NB4 (cell line): ENCODE measurements around the gene CFAP97D1.

Experiments used
- MYC ChIP-seq: IDR thresholded peaks from 2 replicates; pipeline ENCODE4 v1.6.1; 2011; ENCODE audit warnings: low read depth, low read length
- POLR2A ChIP-seq: IDR thresholded peaks from 2 replicates; pipeline ENCODE4 v1.6.1; 2011; ENCODE audit warnings: mild to moderate bottlenecking; ENCODE audit not compliant: insufficient read length; ENCODE audit errors: extremely low read depth
- TF ChIP-seq, protein P1 (sequence below): IDR thresholded peaks from one replicate; pipeline ENCODE4 v1.5.1; 2012; ENCODE audit warnings: low read depth, low read length

DNA sequence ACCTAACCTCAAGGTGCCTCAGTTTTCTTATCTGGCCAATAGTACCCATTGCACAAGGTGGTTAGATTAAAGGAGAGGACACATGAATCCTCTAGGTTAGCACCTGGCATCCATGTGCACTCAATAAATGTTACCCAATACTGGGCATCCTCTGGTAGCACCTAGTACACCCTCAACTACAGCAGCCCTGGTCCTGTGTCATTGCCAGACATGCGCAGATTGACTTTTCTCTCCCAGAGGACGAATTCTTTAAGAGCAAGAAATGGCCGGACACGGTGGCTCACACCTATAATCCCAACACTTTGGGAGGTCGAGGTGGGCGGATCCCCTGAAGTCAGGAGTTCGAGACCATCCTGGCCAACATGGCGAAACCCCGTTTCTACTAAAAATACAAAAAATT, 8.8 kb upstream of the CFAP97D1 start:
- TF ChIP-seq, protein P1, sequence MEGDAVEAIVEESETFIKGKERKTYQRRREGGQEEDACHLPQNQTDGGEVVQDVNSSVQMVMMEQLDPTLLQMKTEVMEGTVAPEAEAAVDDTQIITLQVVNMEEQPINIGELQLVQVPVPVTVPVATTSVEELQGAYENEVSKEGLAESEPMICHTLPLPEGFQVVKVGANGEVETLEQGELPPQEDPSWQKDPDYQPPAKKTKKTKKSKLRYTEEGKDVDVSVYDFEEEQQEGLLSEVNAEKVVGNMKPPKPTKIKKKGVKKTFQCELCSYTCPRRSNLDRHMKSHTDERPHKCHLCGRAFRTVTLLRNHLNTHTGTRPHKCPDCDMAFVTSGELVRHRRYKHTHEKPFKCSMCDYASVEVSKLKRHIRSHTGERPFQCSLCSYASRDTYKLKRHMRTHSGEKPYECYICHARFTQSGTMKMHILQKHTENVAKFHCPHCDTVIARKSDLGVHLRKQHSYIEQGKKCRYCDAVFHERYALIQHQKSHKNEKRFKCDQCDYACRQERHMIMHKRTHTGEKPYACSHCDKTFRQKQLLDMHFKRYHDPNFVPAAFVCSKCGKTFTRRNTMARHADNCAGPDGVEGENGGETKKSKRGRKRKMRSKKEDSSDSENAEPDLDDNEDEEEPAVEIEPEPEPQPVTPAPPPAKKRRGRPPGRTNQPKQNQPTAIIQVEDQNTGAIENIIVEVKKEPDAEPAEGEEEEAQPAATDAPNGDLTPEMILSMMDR: no peak
- TF ChIP-seq POLR2A: no peak
- TF ChIP-seq MYC: no peak
